Bronchial epithelial cell (primary cell): Measurements from ENCODE around the gene NPAT. TPM values are rescaled to one million over a fixed set of nuclear protein-coding genes. Genes with fewer than 3 reads are reported as not detected.

Experiments
- DNase-seq: peaks from one replicate; pipeline ENCODE4 v3.0.0-alpha.2; 2010; ENCODE audit warnings: low read depth
- FAIRE-seq: peaks from 2 replicates; lab custom pipeline; 2011; peaks lifted over from hg19 to GRCh38; lab: Jason Lieb, UNC
- H3K27me3 ChIP-seq: 2 replicates; pipeline ENCODE4 v1.5.1; 2011; ENCODE audit warnings: low read length; ENCODE audit not compliant: control insufficient read depth, insufficient read depth
- H3K36me3 ChIP-seq: 2 replicates; pipeline ENCODE4 v1.5.1; 2011; ENCODE audit warnings: low read length; ENCODE audit not compliant: control insufficient read depth, insufficient read depth
- H3K4me3 ChIP-seq: 2 replicates; pipeline ENCODE4 v1.5.1; 2011; ENCODE audit warnings: mild to moderate bottlenecking, low read depth, low read length, control low read depth
- total RNA-seq: library from RNA; depleted of rRNA; stranded (reverse); fragments of >200 nt; gene quantifications from 2 replicates; pipeline ENCODE4 v1.2.1, GENCODE V29; 2014
- TF ChIP-seq, protein P1 (sequence below): IDR thresholded peaks from 2 replicates; pipeline ENCODE4 v1.5.1; 2011; ENCODE audit warnings: mild to moderate bottlenecking, moderate library complexity, low read length, control low read depth, inconsistent platforms; ENCODE audit not compliant: insufficient read depth, severe bottlenecking

The NPAT gene
- 5.5 and 5.8 TPM in 2 replicates for total RNA-seq

DNA sequence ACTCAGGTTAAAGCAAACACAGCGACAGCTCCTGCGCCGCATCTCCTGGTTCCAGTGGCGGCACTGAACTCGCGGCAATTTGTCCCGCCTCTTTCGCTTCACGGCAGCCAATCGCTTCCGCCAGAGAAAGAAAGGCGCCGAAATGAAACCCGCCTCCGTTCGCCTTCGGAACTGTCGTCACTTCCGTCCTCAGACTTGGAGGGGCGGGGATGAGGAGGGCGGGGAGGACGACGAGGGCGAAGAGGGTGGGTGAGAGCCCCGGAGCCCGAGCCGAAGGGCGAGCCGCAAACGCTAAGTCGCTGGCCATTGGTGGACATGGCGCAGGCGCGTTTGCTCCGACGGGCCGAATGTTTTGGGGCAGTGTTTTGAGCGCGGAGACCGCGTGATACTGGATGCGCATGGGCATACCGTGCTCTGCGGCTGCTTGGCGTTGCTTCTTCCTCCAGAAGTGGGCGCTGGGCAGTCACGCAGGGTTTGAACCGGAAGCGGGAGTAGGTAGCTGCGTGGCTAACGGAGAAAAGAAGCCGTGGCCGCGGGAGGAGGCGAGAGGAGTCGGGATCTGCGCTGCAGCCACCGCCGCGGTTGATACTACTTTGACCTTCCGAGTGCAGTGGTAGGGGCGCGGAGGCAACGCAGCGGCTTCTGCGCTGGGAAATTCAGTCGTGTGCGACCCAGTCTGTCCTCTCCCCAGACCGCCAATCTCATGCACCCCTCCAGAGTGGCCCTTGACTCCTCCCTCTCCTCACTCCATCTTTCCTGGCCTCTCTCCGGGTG, at the start of gene NPAT, which contains the start of gene ATM:
Gene NPAT (minus strand): TSS at position 65 of the 774 bp plus-strand sequence. CDS start 102 bp downstream, outside the sequence.
Gene ATM (plus strand): TSS at position 494 of the 774 bp plus-strand sequence. CDS start 4,558 bp downstream, outside the sequence.
- Histone ChIP-seq H3K27me3 (no peaks in the 10 kb centered on the region), H3K36me3 (no peaks in the 10 kb centered on the region), H3K4me3 (peak within 1 kb of the TSS; percentile 66)
- DNase-seq (peak; percentile 96), FAIRE-seq (peak; percentile 52)
- TF ChIP-seq, protein P1, sequence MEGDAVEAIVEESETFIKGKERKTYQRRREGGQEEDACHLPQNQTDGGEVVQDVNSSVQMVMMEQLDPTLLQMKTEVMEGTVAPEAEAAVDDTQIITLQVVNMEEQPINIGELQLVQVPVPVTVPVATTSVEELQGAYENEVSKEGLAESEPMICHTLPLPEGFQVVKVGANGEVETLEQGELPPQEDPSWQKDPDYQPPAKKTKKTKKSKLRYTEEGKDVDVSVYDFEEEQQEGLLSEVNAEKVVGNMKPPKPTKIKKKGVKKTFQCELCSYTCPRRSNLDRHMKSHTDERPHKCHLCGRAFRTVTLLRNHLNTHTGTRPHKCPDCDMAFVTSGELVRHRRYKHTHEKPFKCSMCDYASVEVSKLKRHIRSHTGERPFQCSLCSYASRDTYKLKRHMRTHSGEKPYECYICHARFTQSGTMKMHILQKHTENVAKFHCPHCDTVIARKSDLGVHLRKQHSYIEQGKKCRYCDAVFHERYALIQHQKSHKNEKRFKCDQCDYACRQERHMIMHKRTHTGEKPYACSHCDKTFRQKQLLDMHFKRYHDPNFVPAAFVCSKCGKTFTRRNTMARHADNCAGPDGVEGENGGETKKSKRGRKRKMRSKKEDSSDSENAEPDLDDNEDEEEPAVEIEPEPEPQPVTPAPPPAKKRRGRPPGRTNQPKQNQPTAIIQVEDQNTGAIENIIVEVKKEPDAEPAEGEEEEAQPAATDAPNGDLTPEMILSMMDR, result peak; percentile 94

GRCh38 chr11:108269583-108269982, 47.1 kb upstream of the NPAT start:
- H3K36me3 ChIP-seq, result peaks cover 1% of the 10 kb centered on the region
- no peaks in the 10 kb centered on the region for H3K27me3 ChIP-seq
- no peak for DNase-seq
- FAIRE-seq, result no peak
- no peak overlapping the region for H3K4me3 ChIP-seq
- TF ChIP-seq, protein P1, result no peak

DNA sequence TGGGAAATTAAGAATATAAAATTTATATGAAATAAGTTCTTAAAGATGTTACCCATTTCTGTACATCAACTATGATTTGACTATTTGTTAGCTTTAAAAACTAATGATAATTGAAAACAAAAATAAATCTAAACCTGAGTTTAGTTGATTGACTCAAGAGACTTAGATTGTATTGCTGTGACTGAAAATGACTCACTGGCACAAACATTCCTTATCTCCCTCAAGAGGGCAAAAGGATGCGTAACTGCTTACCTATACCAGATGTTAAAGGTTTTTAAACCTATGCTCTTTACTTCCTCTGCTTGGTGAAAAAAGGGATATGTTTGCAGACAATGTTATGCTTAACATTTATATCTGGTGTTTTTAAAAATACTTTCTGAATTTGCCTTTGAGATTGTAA, 30.7 kb upstream of the NPAT start:
- TF ChIP-seq, protein P1, result no peak
- Histone ChIP-seq H3K4me3 (no peak overlapping the region), H3K27me3 (no peaks in the 10 kb centered on the region), H3K36me3 (peaks cover 3% of the 10 kb centered on the region)
- DNase-seq (peak; percentile 77), FAIRE-seq (no peak)

DNA sequence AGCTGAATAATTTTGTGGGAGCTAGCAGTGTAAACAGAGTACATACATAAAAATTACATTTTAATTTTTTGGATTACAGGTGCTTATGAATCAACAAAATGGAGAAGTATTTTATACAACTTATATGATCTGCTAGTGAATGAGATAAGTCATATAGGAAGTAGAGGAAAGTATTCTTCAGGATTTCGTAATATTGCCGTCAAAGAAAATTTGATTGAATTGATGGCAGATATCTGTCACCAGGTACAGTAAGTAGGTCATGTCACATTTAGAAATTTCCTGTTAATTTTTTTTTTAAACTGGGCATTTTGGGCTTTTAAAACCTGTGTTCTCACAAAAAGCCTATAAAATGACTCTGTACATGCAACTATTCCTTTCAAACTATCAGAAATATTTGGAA, 24.4 kb upstream of the NPAT start:
- no peak overlapping the region for H3K4me3 ChIP-seq
- no peaks in the 10 kb centered on the region for H3K36me3 ChIP-seq
- FAIRE-seq (no peak), DNase-seq (no peak)
- TF ChIP-seq, protein P1, result no peak
- no peaks in the 10 kb centered on the region for H3K27me3 ChIP-seq

DNA sequence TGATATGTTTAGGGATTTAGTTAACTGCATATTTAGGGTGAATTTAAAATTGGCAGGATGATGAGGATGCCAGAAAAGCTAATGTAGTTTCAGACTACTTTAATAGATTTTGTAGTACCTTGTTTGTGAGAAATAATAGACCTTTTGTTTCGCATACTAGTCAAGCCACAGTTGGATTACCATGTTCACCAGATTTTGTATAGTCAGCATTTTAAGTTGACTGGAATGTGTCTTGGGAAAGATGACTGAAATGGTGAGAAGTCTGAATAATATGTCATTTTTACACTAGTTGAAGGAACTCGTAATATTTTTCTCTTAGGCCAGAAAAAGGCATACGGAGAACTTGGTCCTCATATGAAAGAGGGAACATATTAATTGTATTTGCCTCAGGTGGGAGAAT, 23.9 kb upstream of the NPAT start:
- no peak for DNase-seq
- H3K4me3 ChIP-seq, result no peak overlapping the region
- TF ChIP-seq, protein P1, result no peak
- no peak for FAIRE-seq
- H3K36me3 ChIP-seq, result no peaks in the 10 kb centered on the region
- H3K27me3 ChIP-seq, result no peaks in the 10 kb centered on the region
